ENCODE results near the gene PKD1L1. TPM values are rescaled to one million over a fixed set of nuclear protein-coding genes. Genes with fewer than 3 reads are reported as not detected.
A peak's percentile ranks its signal among the peaks of the same experiment; 100 is the strongest.

PKD1L1 gene
- polyA plus RNA-seq, 2 of the 4 experiments (the other 2 are of a cell fraction): 0.21 TPM

GRCh38 chr7:47954231-47954911, 6.1 kb upstream of the PKD1L1 start:
- Histone ChIP-seq H3K27ac (no peak overlapping the region), H3K4me1 (0 out of 3 replicates have a peak, but pooled peaks cover 3% of the 10 kb centered on the region), H3K4me3 (no peak overlapping the region), H3K9me3 (no peaks in the 10 kb centered on the region), H3K4me2 (no peak overlapping the region)
- ATAC-seq (peak in 1 of 2 experiments; percentile 16; a peak in 1 of 6 replicates), DNase-seq (ENCODE audit: low read depth in 1 of 2, low spot score in 1 of 2) (no peak), FAIRE-seq (no peak)
- WGBS (ENCODE audit: missing lambda C conversion rate): over 99% methylated on average over 4 of the region's 4 CpGs
- ChIA-PET POLR2A (no interaction called here), CTCF (interaction anchor here (1.5 to 2.6 kb wide), 4 partner anchors 9 to 40 kb away, joined by 4 to 17 read pairs (median 6); no protein-coding TSS in a partner anchor)
- TF ChIP-seq MYC (IDR thresholded peaks at IDR 0.05; ENCODE audit: borderline replicate concordance, low read length): no peak
- TF ChIP-seq, protein P1, sequence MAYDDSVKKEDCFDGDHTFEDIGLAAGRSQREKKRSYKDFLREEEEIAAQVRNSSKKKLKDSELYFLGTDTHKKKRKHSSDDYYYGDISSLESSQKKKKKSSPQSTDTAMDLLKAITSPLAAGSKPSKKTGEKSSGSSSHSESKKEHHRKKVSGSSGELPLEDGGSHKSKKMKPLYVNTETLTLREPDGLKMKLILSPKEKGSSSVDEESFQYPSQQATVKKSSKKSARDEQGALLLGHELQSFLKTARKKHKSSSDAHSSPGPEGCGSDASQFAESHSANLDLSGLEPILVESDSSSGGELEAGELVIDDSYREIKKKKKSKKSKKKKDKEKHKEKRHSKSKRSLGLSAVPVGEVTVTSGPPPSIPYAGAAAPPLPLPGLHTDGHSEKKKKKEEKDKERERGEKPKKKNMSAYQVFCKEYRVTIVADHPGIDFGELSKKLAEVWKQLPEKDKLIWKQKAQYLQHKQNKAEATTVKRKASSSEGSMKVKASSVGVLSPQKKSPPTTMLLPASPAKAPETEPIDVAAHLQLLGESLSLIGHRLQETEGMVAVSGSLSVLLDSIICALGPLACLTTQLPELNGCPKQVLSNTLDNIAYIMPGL (CRISPR knock-in tag; IDR thresholded peaks at IDR 0.05; ENCODE audit: borderline replicate concordance): no peak
- no peak for TF ChIP-seq CEBPB (IDR thresholded peaks at IDR 0.05)
- no peak for TF ChIP-seq RNF2 (IDR thresholded peaks at IDR 0.05; ENCODE audit: borderline replicate concordance, low read depth)
- TF ChIP-seq TP53 (CRISPR knock-in tag; IDR thresholded peaks at IDR 0.05): no peak
- no peak for TF ChIP-seq USF2 (IDR thresholded peaks at IDR 0.05)
- TF ChIP-seq HOXB5 (CRISPR knock-in tag; IDR thresholded peaks at IDR 0.05): no peak
- no peak for TF ChIP-seq HOXA7 (CRISPR knock-in tag; IDR thresholded peaks at IDR 0.05)
- no peak for TF ChIP-seq SMC3 (IDR thresholded peaks at IDR 0.05)
- no peak for TF ChIP-seq CTCF (IDR thresholded peaks at IDR 0.05)
- TF ChIP-seq HOXB13 (CRISPR knock-in tag; IDR thresholded peaks at IDR 0.05; ENCODE audit: low read depth): no peak
- no peak for TF ChIP-seq ZNF302 (CRISPR knock-in tag; IDR thresholded peaks at IDR 0.05)
- TF ChIP-seq RFX5 (IDR thresholded peaks at IDR 0.05): no peak
- no peak for TF ChIP-seq NFE2L2 (conservative IDR thresholded peaks at IDR 0.05; ENCODE audit: low read length)
- TF ChIP-seq, protein P2, sequence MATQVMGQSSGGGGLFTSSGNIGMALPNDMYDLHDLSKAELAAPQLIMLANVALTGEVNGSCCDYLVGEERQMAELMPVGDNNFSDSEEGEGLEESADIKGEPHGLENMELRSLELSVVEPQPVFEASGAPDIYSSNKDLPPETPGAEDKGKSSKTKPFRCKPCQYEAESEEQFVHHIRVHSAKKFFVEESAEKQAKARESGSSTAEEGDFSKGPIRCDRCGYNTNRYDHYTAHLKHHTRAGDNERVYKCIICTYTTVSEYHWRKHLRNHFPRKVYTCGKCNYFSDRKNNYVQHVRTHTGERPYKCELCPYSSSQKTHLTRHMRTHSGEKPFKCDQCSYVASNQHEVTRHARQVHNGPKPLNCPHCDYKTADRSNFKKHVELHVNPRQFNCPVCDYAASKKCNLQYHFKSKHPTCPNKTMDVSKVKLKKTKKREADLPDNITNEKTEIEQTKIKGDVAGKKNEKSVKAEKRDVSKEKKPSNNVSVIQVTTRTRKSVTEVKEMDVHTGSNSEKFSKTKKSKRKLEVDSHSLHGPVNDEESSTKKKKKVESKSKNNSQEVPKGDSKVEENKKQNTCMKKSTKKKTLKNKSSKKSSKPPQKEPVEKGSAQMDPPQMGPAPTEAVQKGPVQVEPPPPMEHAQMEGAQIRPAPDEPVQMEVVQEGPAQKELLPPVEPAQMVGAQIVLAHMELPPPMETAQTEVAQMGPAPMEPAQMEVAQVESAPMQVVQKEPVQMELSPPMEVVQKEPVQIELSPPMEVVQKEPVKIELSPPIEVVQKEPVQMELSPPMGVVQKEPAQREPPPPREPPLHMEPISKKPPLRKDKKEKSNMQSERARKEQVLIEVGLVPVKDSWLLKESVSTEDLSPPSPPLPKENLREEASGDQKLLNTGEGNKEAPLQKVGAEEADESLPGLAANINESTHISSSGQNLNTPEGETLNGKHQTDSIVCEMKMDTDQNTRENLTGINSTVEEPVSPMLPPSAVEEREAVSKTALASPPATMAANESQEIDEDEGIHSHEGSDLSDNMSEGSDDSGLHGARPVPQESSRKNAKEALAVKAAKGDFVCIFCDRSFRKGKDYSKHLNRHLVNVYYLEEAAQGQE (IDR thresholded peaks at IDR 0.05): no peak

GRCh38 chr7:47953822-47954221, 5.6 kb upstream of the PKD1L1 start:
- 0 out of 3 replicates have a peak, but pooled peaks cover 3% of the 10 kb centered on the region for H3K4me1 ChIP-seq
- no peak overlapping the region for H3K4me3 ChIP-seq
- POLR2A ChIA-PET: no interaction called here
- no peak for FAIRE-seq
- WGBS (ENCODE audit: missing lambda C conversion rate): 94% methylated on average over 4 of the region's 4 CpGs
- no peak overlapping the region for H3K27ac ChIP-seq
- H3K4me2 ChIP-seq: no peak overlapping the region
- CTCF ChIA-PET: interaction anchor here (0.6 to 2.6 kb wide), 6 partner anchors 9 to 291 kb away, joined by 3 to 17 read pairs (median 6); no protein-coding TSS in a partner anchor
- H3K9me3 ChIP-seq: no peaks in the 10 kb centered on the region
- DNase-seq (ENCODE audit: low read depth in 1 of 2, low spot score in 1 of 2): no peak
- ATAC-seq: peak in 1 of 2 experiments; percentile 23; a peak in 2 of 6 replicates
- TF ChIP-seq RFX5 (IDR thresholded peaks at IDR 0.05) (no peak), HOXA7 (CRISPR knock-in tag; IDR thresholded peaks at IDR 0.05) (no peak), USF2 (IDR thresholded peaks at IDR 0.05) (no peak), MAFK (IDR thresholded peaks at IDR 0.05; ENCODE audit: partially characterized antibody) (no peak), SREBF2 (IDR thresholded peaks at IDR 0.05) (no peak), FOXS1 (CRISPR knock-in tag; IDR thresholded peaks at IDR 0.05) (no peak), CHD4 (IDR thresholded peaks at IDR 0.05; ENCODE audit: borderline replicate concordance) (no peak), PBX3 (IDR thresholded peaks at IDR 0.05) (no peak), ZSCAN20 (CRISPR knock-in tag; IDR thresholded peaks at IDR 0.05) (no peak), TFCP2L1 (CRISPR knock-in tag; IDR thresholded peaks at IDR 0.05) (no peak), RNF2 (IDR thresholded peaks at IDR 0.05; ENCODE audit: borderline replicate concordance, low read depth) (no peak), HEYL (CRISPR knock-in tag; IDR thresholded peaks at IDR 0.05) (no peak)
- TF ChIP-seq, protein P3, sequence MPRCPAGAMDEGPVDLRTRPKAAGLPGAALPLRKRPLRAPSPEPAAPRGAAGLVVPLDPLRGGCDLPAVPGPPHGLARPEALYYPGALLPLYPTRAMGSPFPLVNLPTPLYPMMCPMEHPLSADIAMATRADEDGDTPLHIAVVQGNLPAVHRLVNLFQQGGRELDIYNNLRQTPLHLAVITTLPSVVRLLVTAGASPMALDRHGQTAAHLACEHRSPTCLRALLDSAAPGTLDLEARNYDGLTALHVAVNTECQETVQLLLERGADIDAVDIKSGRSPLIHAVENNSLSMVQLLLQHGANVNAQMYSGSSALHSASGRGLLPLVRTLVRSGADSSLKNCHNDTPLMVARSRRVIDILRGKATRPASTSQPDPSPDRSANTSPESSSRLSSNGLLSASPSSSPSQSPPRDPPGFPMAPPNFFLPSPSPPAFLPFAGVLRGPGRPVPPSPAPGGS (IDR thresholded peaks at IDR 0.05): no peak
